Measurements from ENCODE around the gene MATN4.

GRCh38 chr20:45289942-45290676, 18.0 kb downstream of the MATN4 start:
- TF ChIP-seq CTCF (IDR thresholded peaks at IDR 0.05 in 2 of 3, conservative IDR thresholded peaks at IDR 0.05 in 1 of 3; ENCODE audit: borderline replicate concordance in 1 of 3, insufficient read depth in 1 of 3, low read depth in 2 of 3, low read length in 2 of 3) (no peak), CEBPB (IDR thresholded peaks at IDR 0.05; ENCODE audit: low read depth) (no peak), EZH2phosphoT487 (IDR thresholded peaks at IDR 0.05; ENCODE audit: borderline replicate concordance) (no peak), EGR1 (IDR thresholded peaks at IDR 0.05; ENCODE audit: low read depth) (no peak), REST (IDR thresholded peaks at IDR 0.05; ENCODE audit: low read depth) (no peak), EZH2 (IDR thresholded peaks at IDR 0.05) (no peak), ZFX (IDR thresholded peaks at IDR 0.05) (no peak), SIN3A (IDR thresholded peaks at IDR 0.05; ENCODE audit: low read depth) (no peak), POLR2A (IDR thresholded peaks at IDR 0.05; ENCODE audit: borderline replicate concordance, extremely low read depth, insufficient read depth, insufficient read length) (no peak), YY1 (IDR thresholded peaks at IDR 0.05; ENCODE audit: extremely low read depth, insufficient replicate concordance, low read depth, low read length) (no peak), ZBTB33 (IDR thresholded peaks at IDR 0.05; ENCODE audit: extremely low read depth, insufficient replicate concordance, low read length) (no peak), JUND (IDR thresholded peaks at IDR 0.05) (no peak), MAX (IDR thresholded peaks at IDR 0.05) (no peak)
